GM12875 (cell line): ENCODE results near the gene ARL8A.

Experiments used
- H3K4me3 ChIP-seq: one replicate; pipeline ENCODE4 v1.5.1; 2011; ENCODE audit warnings: low read depth, low read length, control low read depth
- TF ChIP-seq, protein P1 (sequence below): IDR thresholded peaks from 2 replicates; pipeline ENCODE4 v1.5.1; 2011; ENCODE audit warnings: low read depth, mild to moderate bottlenecking, control low read depth, inconsistent platforms, low read length, moderate library complexity, borderline replicate concordance; ENCODE audit not compliant: insufficient read depth

ARL8A gene

GRCh38 chr1:202106340-202107254, 37.9 kb downstream of the ARL8A start:
- TF ChIP-seq, protein P1, sequence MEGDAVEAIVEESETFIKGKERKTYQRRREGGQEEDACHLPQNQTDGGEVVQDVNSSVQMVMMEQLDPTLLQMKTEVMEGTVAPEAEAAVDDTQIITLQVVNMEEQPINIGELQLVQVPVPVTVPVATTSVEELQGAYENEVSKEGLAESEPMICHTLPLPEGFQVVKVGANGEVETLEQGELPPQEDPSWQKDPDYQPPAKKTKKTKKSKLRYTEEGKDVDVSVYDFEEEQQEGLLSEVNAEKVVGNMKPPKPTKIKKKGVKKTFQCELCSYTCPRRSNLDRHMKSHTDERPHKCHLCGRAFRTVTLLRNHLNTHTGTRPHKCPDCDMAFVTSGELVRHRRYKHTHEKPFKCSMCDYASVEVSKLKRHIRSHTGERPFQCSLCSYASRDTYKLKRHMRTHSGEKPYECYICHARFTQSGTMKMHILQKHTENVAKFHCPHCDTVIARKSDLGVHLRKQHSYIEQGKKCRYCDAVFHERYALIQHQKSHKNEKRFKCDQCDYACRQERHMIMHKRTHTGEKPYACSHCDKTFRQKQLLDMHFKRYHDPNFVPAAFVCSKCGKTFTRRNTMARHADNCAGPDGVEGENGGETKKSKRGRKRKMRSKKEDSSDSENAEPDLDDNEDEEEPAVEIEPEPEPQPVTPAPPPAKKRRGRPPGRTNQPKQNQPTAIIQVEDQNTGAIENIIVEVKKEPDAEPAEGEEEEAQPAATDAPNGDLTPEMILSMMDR, result no peak
- H3K4me3 ChIP-seq, result no peak overlapping the region

- TF ChIP-seq, protein P1, result no peak
- no peak overlapping the region for H3K4me3 ChIP-seq
Observed at GRCh38 chr1:202105571-202106339, 38.8 kb downstream of the ARL8A start.

DNA sequence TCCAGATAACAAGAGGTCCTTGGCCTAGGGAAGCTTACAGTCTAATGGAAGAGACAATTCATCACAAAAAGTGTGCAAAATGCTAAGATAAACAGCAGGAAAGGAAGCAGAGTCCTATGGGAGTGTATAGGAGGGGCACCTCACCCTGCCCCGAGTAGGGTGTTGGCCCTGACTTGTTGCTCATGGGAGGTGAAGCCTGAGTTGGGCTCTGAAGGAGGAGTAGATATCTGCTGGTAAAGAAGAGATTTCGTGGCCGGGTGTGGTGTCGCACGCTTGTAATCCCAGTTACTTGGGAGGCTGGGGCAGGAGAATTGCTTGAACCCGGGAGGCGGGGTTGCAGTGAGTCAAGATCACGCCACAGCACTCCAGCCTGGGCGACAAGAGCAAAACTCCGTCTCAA, 40.5 kb downstream of the ARL8A start:
- TF ChIP-seq, protein P1, result no peak
- H3K4me3 ChIP-seq, result no peak overlapping the region

DNA sequence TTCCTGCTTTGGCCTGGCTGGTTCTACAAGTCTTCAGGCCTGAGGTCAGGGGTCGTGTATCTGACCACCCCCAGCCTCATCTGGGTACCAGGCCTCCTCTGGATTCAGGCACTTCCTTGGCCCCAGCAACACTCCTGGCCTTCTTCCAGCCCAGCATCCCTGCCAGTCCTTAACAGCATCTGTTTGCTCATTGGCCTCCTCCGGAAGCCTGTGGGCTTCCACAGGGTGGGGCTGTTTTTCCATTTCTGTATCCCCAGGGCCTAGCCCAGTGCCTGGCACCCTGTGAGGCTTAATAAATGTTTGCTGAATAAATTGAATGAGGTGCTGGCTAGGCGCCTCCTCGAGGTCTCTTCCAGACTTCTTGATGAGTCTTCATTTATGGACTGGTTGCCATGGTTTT, 43.4 kb downstream of the ARL8A start:
- no peak overlapping the region for H3K4me3 ChIP-seq
- TF ChIP-seq, protein P1, result no peak

DNA sequence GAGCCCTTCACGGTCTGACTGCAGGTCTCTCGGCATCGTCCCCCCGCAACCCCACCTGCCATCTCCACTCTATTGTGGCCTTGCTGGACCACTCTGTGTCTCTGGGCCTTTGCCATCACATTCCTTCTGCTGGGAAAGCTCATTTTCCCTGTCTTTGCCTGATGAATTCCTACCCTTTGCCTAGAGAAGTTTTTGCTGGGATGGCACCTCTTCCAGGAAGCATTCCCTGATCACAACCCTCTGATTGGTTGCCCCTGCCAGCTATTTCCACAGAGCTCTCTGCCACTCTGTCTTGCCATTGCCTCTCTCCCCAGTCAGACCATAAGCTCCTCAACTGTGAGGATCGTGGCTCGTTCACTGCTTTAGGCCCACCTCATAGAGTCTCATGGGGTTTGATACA, 50.7 kb downstream of the ARL8A start:
- TF ChIP-seq, protein P1, result no peak
- no peak overlapping the region for H3K4me3 ChIP-seq

- TF ChIP-seq, protein P1, result no peak
- H3K4me3 ChIP-seq, result no peak overlapping the region
Observed at GRCh38 chr1:202090994-202091393, 53.5 kb downstream of the ARL8A start.
